SK-N-SH treated with all-trans-retinoic acid at 6 μM for 48 hours (cell line): ENCODE results near the gene MT4.

Source experiments
- ATAC-seq: fragments of 200-7000 bp; cut with Tn5 transposase; 3 replicates; pipeline ENCODE4 v1.9.1; 2020; ENCODE audit warnings: mild to moderate bottlenecking, moderate library complexity
- ARNTL ChIP-seq: fragments of 450-650 bp; formaldehyde crosslinking; IDR thresholded peaks from 2 replicates; pipeline ENCODE4 v1.5.0; 2020; ENCODE audit warnings: low read depth, mild to moderate bottlenecking, moderate library complexity, borderline replicate concordance
- BACH2 ChIP-seq: fragments of 250-450 bp; sonication (Bioruptor Pico); IDR thresholded peaks from 2 replicates; pipeline ENCODE4 v1.9.0; 2021; ENCODE audit warnings: mild to moderate bottlenecking, borderline replicate concordance
- CSDC2 ChIP-seq: fragments of 250-450 bp; sonication (Bioruptor Pico); IDR thresholded peaks from 2 replicates; pipeline ENCODE4 v1.5.0; 2020; ENCODE audit warnings: mild to moderate bottlenecking, moderate library complexity
- ESRRG ChIP-seq: fragments of 250-450 bp; sonication (Bioruptor Pico); IDR thresholded peaks from 2 replicates; pipeline ENCODE4 v1.6.1; 2021; ENCODE audit warnings: mild to moderate bottlenecking
- GLIS3 ChIP-seq: fragments of 250-450 bp; sonication (Bioruptor Pico); IDR thresholded peaks from 2 replicates; pipeline ENCODE4 v1.5.0; 2020; ENCODE audit warnings: mild to moderate bottlenecking, moderate library complexity
- ISL1 ChIP-seq: fragments of 250-450 bp; sonication (Bioruptor Pico); IDR thresholded peaks from 2 replicates; pipeline ENCODE4 v2.1.2; 2022; ENCODE audit warnings: mild to moderate bottlenecking, moderate library complexity
- OSR1 ChIP-seq: fragments of 250-450 bp; sonication (Bioruptor Pico); IDR thresholded peaks from 2 replicates; pipeline ENCODE4 v1.8.0; 2022; ENCODE audit warnings: moderate library complexity, mild to moderate bottlenecking, inconsistent platforms
- PPARA ChIP-seq: fragments of 250-450 bp; sonication (Bioruptor Pico); IDR thresholded peaks from 2 replicates; pipeline ENCODE4 v1.5.0; 2020; ENCODE audit warnings: mild to moderate bottlenecking, borderline replicate concordance
- RARB ChIP-seq: fragments of 250-450 bp; sonication (Bioruptor Pico); IDR thresholded peaks from 2 replicates; pipeline ENCODE4 v1.8.0; 2021; ENCODE audit warnings: mild to moderate bottlenecking, moderate library complexity
- SNAI2 ChIP-seq: fragments of 250-450 bp; sonication (Bioruptor Pico); IDR thresholded peaks from 2 replicates; pipeline ENCODE4 v1.5.0; 2020; ENCODE audit warnings: mild to moderate bottlenecking, moderate library complexity
- TOX ChIP-seq: fragments of 250-450 bp; sonication (Bioruptor Pico); IDR thresholded peaks from 2 replicates; pipeline ENCODE4 v1.8.0; 2021; ENCODE audit warnings: mild to moderate bottlenecking, moderate library complexity, borderline replicate concordance
- ZC3H10 ChIP-seq: fragments of 250-450 bp; sonication (Bioruptor Pico); IDR thresholded peaks from 2 replicates; pipeline ENCODE4 v1.5.1; 2021; ENCODE audit warnings: mild to moderate bottlenecking, moderate library complexity
- ZFP3 ChIP-seq: fragments of 250-450 bp; sonication (Bioruptor Pico); IDR thresholded peaks from 2 replicates; pipeline ENCODE4 v1.5.0; 2020; ENCODE audit warnings: mild to moderate bottlenecking, moderate library complexity
- ZNF565 ChIP-seq: fragments of 450-650 bp; formaldehyde crosslinking; conservative IDR thresholded peaks from 2 replicates; pipeline ENCODE4 v1.5.0; 2020; ENCODE audit warnings: low read depth, mild to moderate bottlenecking, moderate library complexity
- ZNF70 ChIP-seq: fragments of 450-650 bp; formaldehyde crosslinking; IDR thresholded peaks from 2 replicates; pipeline ENCODE4 v1.5.0; 2020; ENCODE audit warnings: mild to moderate bottlenecking, moderate library complexity
- ZNF8 ChIP-seq: fragments of 450-650 bp; formaldehyde crosslinking; IDR thresholded peaks from 2 replicates; pipeline ENCODE4 v1.5.0; 2020; ENCODE audit warnings: mild to moderate bottlenecking, moderate library complexity
- TF ChIP-seq, protein P1 (sequence below): fragments of 250-450 bp; sonication (Bioruptor Pico); IDR thresholded peaks from 2 replicates; pipeline ENCODE4 v1.5.1; 2020; ENCODE audit warnings: low read depth, mild to moderate bottlenecking, moderate library complexity
- TF ChIP-seq, protein P2 (sequence below): fragments of 250-450 bp; sonication (Bioruptor Pico); IDR thresholded peaks from 2 replicates; pipeline ENCODE4 v1.5.1; 2021; ENCODE audit warnings: mild to moderate bottlenecking, moderate library complexity
- TF ChIP-seq, protein P3 (sequence below): fragments of 250-450 bp; sonication (Bioruptor Pico); IDR thresholded peaks from 2 replicates; pipeline ENCODE4 v1.5.0; 2020; ENCODE audit warnings: mild to moderate bottlenecking, moderate library complexity
- TF ChIP-seq, protein P4 (sequence below): fragments of 250-450 bp; sonication (Bioruptor Pico); IDR thresholded peaks from 2 replicates; pipeline ENCODE4 v1.8.0; 2020; ENCODE audit warnings: mild to moderate bottlenecking, moderate library complexity, borderline replicate concordance
- TF ChIP-seq, protein P5 (sequence below): fragments of 250-450 bp; sonication (Bioruptor Pico); IDR thresholded peaks from 2 replicates; pipeline ENCODE4 v1.8.0; 2021; ENCODE audit warnings: low read depth, mild to moderate bottlenecking, moderate library complexity, borderline replicate concordance

The MT4 gene

DNA sequence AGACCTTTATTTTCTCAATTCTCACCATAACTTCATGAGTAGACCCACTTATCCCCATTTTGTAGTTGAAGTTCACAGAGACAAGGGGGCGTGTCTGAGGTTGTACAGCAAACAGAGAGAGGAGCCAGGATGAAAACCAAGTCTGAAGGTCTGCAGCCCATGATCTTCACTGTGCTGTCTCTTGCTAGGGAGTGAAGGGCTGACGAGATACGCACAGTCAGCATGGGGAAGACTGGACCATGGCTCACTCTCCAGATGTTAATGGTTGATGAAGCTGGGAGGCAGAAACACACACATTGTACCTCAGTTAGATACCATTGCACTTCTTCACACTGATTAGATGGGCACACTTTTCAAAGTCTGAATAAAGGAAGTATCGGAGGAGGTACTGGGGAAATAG, 5.8 kb upstream of the MT4 start:
- no peak for TF ChIP-seq BACH2 (CRISPR knock-in tag)
- ATAC-seq, result no peak

DNA sequence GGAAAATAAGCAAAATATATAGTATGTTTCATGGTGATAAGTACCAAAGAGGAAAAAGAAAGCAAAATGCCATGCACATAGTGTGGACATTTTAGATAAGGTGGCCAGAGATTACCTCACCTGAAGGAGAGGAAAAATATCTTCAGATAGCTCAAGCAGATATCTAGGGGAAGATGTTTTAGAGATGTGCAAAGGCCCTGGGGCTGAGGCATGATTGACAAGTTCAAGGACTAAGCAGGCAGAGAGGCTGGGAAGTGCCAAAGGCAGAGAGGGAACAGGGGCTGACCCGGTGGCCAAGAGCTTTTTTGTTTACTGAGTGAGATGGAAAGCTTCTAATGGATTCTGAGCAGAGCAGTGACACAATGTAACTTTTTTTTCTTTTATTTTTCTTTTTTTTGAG, 4.4 kb upstream of the MT4 start:
- TF ChIP-seq ZNF565 (CRISPR knock-in tag) (no peak), TOX (CRISPR knock-in tag) (no peak), OSR1 (CRISPR knock-in tag) (no peak), ARNTL (CRISPR knock-in tag) (no peak), SNAI2 (no peak), ZFP3 (CRISPR knock-in tag) (no peak), ISL1 (no peak), ESRRG (CRISPR knock-in tag) (no peak)
- TF ChIP-seq, protein P1, sequence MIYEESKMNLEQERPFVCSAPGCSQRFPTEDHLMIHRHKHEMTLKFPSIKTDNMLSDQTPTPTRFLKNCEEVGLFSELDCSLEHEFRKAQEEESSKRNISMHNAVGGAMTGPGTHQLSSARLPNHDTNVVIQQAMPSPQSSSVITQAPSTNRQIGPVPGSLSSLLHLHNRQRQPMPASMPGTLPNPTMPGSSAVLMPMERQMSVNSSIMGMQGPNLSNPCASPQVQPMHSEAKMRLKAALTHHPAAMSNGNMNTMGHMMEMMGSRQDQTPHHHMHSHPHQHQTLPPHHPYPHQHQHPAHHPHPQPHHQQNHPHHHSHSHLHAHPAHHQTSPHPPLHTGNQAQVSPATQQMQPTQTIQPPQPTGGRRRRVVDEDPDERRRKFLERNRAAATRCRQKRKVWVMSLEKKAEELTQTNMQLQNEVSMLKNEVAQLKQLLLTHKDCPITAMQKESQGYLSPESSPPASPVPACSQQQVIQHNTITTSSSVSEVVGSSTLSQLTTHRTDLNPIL (CRISPR knock-in tag), result no peak
- TF ChIP-seq, protein P2, sequence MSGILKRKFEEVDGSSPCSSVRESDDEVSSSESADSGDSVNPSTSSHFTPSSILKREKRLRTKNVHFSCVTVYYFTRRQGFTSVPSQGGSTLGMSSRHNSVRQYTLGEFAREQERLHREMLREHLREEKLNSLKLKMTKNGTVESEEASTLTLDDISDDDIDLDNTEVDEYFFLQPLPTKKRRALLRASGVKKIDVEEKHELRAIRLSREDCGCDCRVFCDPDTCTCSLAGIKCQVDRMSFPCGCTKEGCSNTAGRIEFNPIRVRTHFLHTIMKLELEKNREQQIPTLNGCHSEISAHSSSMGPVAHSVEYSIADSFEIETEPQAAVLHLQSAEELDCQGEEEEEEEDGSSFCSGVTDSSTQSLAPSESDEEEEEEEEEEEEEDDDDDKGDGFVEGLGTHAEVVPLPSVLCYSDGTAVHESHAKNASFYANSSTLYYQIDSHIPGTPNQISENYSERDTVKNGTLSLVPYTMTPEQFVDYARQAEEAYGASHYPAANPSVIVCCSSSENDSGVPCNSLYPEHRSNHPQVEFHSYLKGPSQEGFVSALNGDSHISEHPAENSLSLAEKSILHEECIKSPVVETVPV (CRISPR knock-in tag), result no peak
- TF ChIP-seq, protein P3, sequence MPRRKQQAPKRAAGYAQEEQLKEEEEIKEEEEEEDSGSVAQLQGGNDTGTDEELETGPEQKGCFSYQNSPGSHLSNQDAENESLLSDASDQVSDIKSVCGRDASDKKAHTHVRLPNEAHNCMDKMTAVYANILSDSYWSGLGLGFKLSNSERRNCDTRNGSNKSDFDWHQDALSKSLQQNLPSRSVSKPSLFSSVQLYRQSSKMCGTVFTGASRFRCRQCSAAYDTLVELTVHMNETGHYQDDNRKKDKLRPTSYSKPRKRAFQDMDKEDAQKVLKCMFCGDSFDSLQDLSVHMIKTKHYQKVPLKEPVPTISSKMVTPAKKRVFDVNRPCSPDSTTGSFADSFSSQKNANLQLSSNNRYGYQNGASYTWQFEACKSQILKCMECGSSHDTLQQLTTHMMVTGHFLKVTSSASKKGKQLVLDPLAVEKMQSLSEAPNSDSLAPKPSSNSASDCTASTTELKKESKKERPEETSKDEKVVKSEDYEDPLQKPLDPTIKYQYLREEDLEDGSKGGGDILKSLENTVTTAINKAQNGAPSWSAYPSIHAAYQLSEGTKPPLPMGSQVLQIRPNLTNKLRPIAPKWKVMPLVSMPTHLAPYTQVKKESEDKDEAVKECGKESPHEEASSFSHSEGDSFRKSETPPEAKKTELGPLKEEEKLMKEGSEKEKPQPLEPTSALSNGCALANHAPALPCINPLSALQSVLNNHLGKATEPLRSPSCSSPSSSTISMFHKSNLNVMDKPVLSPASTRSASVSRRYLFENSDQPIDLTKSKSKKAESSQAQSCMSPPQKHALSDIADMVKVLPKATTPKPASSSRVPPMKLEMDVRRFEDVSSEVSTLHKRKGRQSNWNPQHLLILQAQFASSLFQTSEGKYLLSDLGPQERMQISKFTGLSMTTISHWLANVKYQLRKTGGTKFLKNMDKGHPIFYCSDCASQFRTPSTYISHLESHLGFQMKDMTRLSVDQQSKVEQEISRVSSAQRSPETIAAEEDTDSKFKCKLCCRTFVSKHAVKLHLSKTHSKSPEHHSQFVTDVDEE (CRISPR knock-in tag), result no peak
- TF ChIP-seq, all 23 proteins: peak for 0
- ATAC-seq, result no peak

DNA sequence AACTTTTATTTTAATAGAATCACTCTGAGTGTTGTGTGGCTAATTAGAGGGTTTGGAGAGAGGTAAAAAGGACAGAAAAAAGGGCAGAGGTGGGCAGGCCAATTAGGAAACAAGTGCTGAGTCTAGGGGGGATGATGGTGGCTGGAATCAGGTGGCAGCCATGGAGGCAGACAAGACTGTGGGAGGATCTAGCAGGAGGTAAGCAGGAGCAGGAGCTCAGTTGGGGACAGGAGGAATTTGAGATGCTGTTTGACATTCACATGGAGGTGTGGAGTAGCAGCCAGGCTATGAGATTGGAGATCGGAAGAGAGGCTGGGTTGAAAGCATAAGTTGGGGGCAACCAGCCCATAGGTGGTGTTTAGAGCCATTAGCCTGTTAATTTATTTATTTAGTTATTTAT, 3.7 kb upstream of the MT4 start:
- TF ChIP-seq ZFP3 (CRISPR knock-in tag) (no peak), ESRRG (CRISPR knock-in tag) (no peak), SNAI2 (no peak), CSDC2 (no peak)
- TF ChIP-seq, protein P4, sequence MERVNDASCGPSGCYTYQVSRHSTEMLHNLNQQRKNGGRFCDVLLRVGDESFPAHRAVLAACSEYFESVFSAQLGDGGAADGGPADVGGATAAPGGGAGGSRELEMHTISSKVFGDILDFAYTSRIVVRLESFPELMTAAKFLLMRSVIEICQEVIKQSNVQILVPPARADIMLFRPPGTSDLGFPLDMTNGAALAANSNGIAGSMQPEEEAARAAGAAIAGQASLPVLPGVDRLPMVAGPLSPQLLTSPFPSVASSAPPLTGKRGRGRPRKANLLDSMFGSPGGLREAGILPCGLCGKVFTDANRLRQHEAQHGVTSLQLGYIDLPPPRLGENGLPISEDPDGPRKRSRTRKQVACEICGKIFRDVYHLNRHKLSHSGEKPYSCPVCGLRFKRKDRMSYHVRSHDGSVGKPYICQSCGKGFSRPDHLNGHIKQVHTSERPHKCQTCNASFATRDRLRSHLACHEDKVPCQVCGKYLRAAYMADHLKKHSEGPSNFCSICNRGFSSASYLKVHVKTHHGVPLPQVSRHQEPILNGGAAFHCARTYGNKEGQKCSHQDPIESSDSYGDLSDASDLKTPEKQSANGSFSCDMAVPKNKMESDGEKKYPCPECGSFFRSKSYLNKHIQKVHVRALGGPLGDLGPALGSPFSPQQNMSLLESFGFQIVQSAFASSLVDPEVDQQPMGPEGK (CRISPR knock-in tag), result no peak
- no peak for ATAC-seq

DNA sequence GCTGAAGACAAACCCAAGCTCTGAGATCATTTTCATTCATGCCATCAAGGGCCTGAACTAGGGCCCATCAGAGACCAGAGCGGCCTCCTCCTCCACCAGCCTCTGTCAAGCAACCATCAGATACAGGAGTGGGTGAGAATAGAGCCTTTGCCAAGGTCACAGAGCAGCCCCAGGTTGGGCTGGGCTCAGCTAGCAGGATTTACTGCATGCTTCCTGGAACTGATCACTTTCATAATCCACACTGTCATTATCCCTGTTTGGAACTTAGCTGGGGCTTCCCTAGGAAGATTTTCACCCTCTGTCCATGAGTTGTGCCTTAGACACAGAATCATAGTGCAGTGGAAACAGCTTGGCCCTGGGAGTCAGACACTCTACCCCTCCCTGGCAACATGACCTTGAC, 5.1 kb downstream of the MT4 start:
- TF ChIP-seq ZNF565 (CRISPR knock-in tag) (no peak), ESRRG (CRISPR knock-in tag) (no peak), RARB (CRISPR knock-in tag) (no peak)
- TF ChIP-seq, protein P5, sequence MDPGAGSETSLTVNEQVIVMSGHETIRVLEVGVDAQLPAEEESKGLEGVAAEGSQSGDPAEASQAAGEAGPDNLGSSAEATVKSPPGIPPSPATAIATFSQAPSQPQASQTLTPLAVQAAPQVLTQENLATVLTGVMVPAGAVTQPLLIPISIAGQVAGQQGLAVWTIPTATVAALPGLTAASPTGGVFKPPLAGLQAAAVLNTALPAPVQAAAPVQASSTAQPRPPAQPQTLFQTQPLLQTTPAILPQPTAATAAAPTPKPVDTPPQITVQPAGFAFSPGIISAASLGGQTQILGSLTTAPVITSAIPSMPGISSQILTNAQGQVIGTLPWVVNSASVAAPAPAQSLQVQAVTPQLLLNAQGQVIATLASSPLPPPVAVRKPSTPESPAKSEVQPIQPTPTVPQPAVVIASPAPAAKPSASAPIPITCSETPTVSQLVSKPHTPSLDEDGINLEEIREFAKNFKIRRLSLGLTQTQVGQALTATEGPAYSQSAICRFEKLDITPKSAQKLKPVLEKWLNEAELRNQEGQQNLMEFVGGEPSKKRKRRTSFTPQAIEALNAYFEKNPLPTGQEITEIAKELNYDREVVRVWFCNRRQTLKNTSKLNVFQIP (CRISPR knock-in tag), result no peak
- no peak for ATAC-seq

DNA sequence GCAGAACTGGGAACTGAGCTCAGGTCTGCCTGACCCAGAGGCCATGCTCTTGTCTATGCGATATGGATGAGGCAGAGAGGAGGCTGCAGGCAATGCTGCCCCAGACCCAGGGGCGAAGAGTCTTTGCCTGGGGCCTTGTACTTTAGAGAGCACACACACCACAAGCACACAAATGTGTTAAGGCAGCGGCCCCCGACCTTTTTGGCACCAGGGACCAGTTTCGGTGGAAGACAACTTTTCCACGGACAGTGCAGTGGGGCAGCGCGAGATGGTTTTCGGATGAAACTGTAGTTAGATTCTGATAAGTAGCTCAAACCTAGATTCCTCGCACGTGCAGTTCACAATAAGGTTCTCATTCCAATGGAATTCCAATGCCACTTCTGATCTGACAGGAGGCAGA, 6.7 kb downstream of the MT4 start:
- ATAC-seq, result no peak
- TF ChIP-seq ZFP3 (CRISPR knock-in tag), result no peak
- TF ChIP-seq OSR1 (CRISPR knock-in tag), result no peak
- TF ChIP-seq BACH2 (CRISPR knock-in tag), result no peak
- TF ChIP-seq, protein P1 (CRISPR knock-in tag), result no peak
- TF ChIP-seq PPARA, result no peak
- TF ChIP-seq ZNF70 (CRISPR knock-in tag), result no peak
- no peak for TF ChIP-seq GLIS3 (CRISPR knock-in tag)
- TF ChIP-seq ISL1, result no peak
- no peak for TF ChIP-seq ZNF565 (CRISPR knock-in tag)
- no peak for TF ChIP-seq ZNF8 (CRISPR knock-in tag)
- no peak for TF ChIP-seq TOX (CRISPR knock-in tag)
- TF ChIP-seq, protein P5 (CRISPR knock-in tag), result no peak
- TF ChIP-seq SNAI2, result no peak
- TF ChIP-seq ZC3H10 (CRISPR knock-in tag), result no peak
